SK-N-SH (cell line): ENCODE measurements around the gene UGT1A4. TPM values are rescaled to one million over a fixed set of nuclear protein-coding genes. Genes with fewer than 3 reads are reported as not detected.

Experiments used
- CTCF ChIA-PET: fragments of 300-600, 350-600 bp; formaldehyde crosslinking; extraction: SDS; loops from one replicate; lab custom pipeline; 2021; lab: Yijun Ruan, JAX
- POLR2A ChIA-PET: fragments of 350-600 bp; sonication (Branson Sonifier 250); formaldehyde crosslinking; extraction: SDS; loops from one replicate; lab custom pipeline; 2020; ENCODE audit warnings: antibody characterized with exemption, inconsistent platforms; lab: Yijun Ruan, JAX
- DNase-seq: peaks from one replicate; pipeline ENCODE4 v3.0.0; 2012
- H2AFZ ChIP-seq: fragments of 200-600 bp; sonication (generic); 2 replicates; pipeline ENCODE4 v1.8.1; 2016; ENCODE audit warnings: antibody characterized with exemption, mild to moderate bottlenecking, low read depth
- H3F3A ChIP-seq: fragments of 200-600 bp; sonication (generic); replicated peaks from 2 replicates; pipeline ENCODE3; 2016; ENCODE audit warnings: antibody characterized with exemption, mild to moderate bottlenecking; ENCODE audit not compliant: insufficient read depth
- H3K27ac ChIP-seq, 2 experiments: fragments of 200-500 bp in 1 of 2; fragments of 200-600 bp in 1 of 2; sonication (Bioruptor generic) in 1 of 2; sonication (generic), shearing (Covaris generic) in 1 of 2; 2 replicates each; pipeline versions ENCODE4 v1.5.1 to v1.6.1; 2014 to 2016; ENCODE audit warnings: low read depth in 2 of 2, inconsistent platforms in 1 of 2, low read length in 1 of 2, mild to moderate bottlenecking in 1 of 2, mixed read lengths in 1 of 2
- H3K27me3 ChIP-seq: fragments of 200-600 bp; sonication (generic), shearing (Covaris generic); 2 replicates; pipeline ENCODE4 v1.6.1; 2016; ENCODE audit warnings: mixed run types; ENCODE audit not compliant: insufficient read depth
- H3K36me3 ChIP-seq, 2 experiments: fragments of 200-500 bp in 1 of 2; fragments of 200-600 bp in 1 of 2; sonication (Bioruptor generic) in 1 of 2; sonication (generic) in 1 of 2; replicated peaks in 1 of 2; 2 replicates each; pipeline versions ENCODE3 to v1.5.1; 2014 to 2016; ENCODE audit warnings: low read length in 1 of 2, mild to moderate bottlenecking in 1 of 2; ENCODE audit not compliant: insufficient read depth in 2 of 2, control insufficient read depth in 1 of 2
- H3K4me1 ChIP-seq, 2 experiments: fragments of 200-500 bp in 1 of 2; fragments of 200-600 bp in 1 of 2; sonication (Bioruptor generic) in 1 of 2; sonication (generic), shearing (Covaris generic) in 1 of 2; 2 replicates each; pipeline versions ENCODE4 v1.5.1 to v1.6.1; 2014 to 2016; ENCODE audit warnings: low read depth in 1 of 2, low read length in 1 of 2, mixed run types in 1 of 2; ENCODE audit not compliant: insufficient read depth in 2 of 2, control insufficient read depth in 1 of 2
- H3K4me2 ChIP-seq: fragments of 200-600 bp; sonication (generic), shearing (Covaris generic); 2 replicates; pipeline ENCODE4 v1.6.1; 2017; ENCODE audit warnings: mixed run types
- H3K4me3 ChIP-seq, 2 experiments: fragments of 200-500 bp in 1 of 2; fragments of 200-600 bp in 1 of 2; sonication (Bioruptor generic) in 1 of 2; sonication (generic), shearing (Covaris generic) in 1 of 2; 2 replicates each; pipeline versions ENCODE4 v1.5.1 to v1.8.1; 2014 to 2016; ENCODE audit warnings: low read depth in 2 of 2, inconsistent platforms in 1 of 2, low read length in 1 of 2, mild to moderate bottlenecking in 1 of 2, mixed read lengths in 1 of 2, moderate library complexity in 1 of 2
- H3K79me2 ChIP-seq: fragments of 200-600 bp; sonication (generic); 2 replicates; pipeline ENCODE4 v1.8.1; 2017; ENCODE audit warnings: mild to moderate bottlenecking; ENCODE audit not compliant: insufficient read depth
- H3K9ac ChIP-seq: fragments of 200-600 bp; sonication (generic); 2 replicates; pipeline ENCODE4 v1.6.1; 2017; ENCODE audit warnings: mixed run types
- H3K9me2 ChIP-seq: fragments of 200-600 bp; sonication (generic); 2 replicates; pipeline ENCODE4 v1.6.1; 2017; ENCODE audit warnings: mixed run types
- H3K9me3 ChIP-seq: fragments of 200-600 bp; sonication (generic); 2 replicates; pipeline ENCODE4 v1.6.1; 2017; ENCODE audit warnings: mixed run types, mild to moderate bottlenecking, moderate library complexity
- H4K20me1 ChIP-seq: fragments of 200-600 bp; sonication (generic); 2 replicates; pipeline ENCODE4 v1.6.1; 2017; ENCODE audit warnings: mild to moderate bottlenecking, mixed run types; ENCODE audit not compliant: insufficient read depth
- CHD2 ChIP-seq: fragments of 150-350 bp; IDR thresholded peaks from 2 replicates; pipeline ENCODE4 v1.6.1; 2018; ENCODE audit warnings: low read length; ENCODE audit not compliant: partially characterized antibody
- ELF1 ChIP-seq: IDR thresholded peaks from 2 replicates; pipeline ENCODE4 v1.4.0; 2012
- EZH2phosphoT487 ChIP-seq: fragments of 200-600 bp; sonication (generic); IDR thresholded peaks from 2 replicates; pipeline ENCODE4 v1.6.1; 2017; ENCODE audit warnings: low read depth, mixed run types, mild to moderate bottlenecking, antibody characterized with exemption, moderate library complexity, borderline replicate concordance
- FOSL2 ChIP-seq: IDR thresholded peaks from 2 replicates; pipeline ENCODE4 v1.4.0; 2012; ENCODE audit warnings: low read depth, mild to moderate bottlenecking, moderate library complexity, borderline replicate concordance
- FOXJ3 ChIP-seq: sonication (generic); formaldehyde crosslinking; IDR thresholded peaks from 2 replicates; pipeline ENCODE4 v1.5.1; 2020; ENCODE audit warnings: mild to moderate bottlenecking, missing genetic modification reagents
- GATA2 ChIP-seq: sonication (generic); formaldehyde crosslinking; IDR thresholded peaks from 2 replicates; pipeline ENCODE4 v1.5.0; 2020; ENCODE audit warnings: mild to moderate bottlenecking, missing genetic modification reagents
- IRF3 ChIP-seq: fragments of 150-350 bp; IDR thresholded peaks from 2 replicates; pipeline ENCODE4 v1.6.1; 2016; ENCODE audit warnings: mild to moderate bottlenecking, low read depth, low read length
- MEF2A ChIP-seq: IDR thresholded peaks from 2 replicates; pipeline ENCODE4 v1.4.0; 2012; ENCODE audit warnings: low read depth, borderline replicate concordance
- PBX3 ChIP-seq: IDR thresholded peaks from 2 replicates; pipeline ENCODE4; 2012
- POLR2AphosphoS5 ChIP-seq: IDR thresholded peaks from 2 replicates; pipeline ENCODE4 v1.6.1; 2012; ENCODE audit warnings: low read depth, low read length
- RAD21 ChIP-seq: IDR thresholded peaks from 2 replicates; pipeline ENCODE4 v1.6.1; 2012; ENCODE audit warnings: mild to moderate bottlenecking, low read length
- SIN3A ChIP-seq: IDR thresholded peaks from 2 replicates; pipeline ENCODE4 v1.6.1; 2012; ENCODE audit warnings: low read depth, mild to moderate bottlenecking, low read length, moderate library complexity, borderline replicate concordance
- TEAD4 ChIP-seq: IDR thresholded peaks from 2 replicates; pipeline ENCODE4 v1.4.0; 2012; ENCODE audit warnings: mild to moderate bottlenecking, borderline replicate concordance; ENCODE audit not compliant: insufficient read depth
- YY1 ChIP-seq: IDR thresholded peaks from 2 replicates; pipeline ENCODE4 v1.4.0; 2012; ENCODE audit warnings: low read depth, mild to moderate bottlenecking
- WGBS: methylation state at CpG from one replicate; pipeline ENCODE4 v1.1.6; 2017; ENCODE audit warnings: low lambda C conversion rate; 5-methylcytosine and 5-hydroxymethylcytosine counted together
- polyA plus RNA-seq, 3 experiments: library from polyadenylated mRNA; depleted of rRNA; stranded (reverse); fragments of >200 nt; gene quantifications; 2 replicates each; pipeline ENCODE4 v1.2.3, GENCODE V29; 2012

Gene UGT1A4
- polyA plus RNA-seq, 1 of the 3 experiments (the other 2 are of a cell fraction), result not detected

DNA sequence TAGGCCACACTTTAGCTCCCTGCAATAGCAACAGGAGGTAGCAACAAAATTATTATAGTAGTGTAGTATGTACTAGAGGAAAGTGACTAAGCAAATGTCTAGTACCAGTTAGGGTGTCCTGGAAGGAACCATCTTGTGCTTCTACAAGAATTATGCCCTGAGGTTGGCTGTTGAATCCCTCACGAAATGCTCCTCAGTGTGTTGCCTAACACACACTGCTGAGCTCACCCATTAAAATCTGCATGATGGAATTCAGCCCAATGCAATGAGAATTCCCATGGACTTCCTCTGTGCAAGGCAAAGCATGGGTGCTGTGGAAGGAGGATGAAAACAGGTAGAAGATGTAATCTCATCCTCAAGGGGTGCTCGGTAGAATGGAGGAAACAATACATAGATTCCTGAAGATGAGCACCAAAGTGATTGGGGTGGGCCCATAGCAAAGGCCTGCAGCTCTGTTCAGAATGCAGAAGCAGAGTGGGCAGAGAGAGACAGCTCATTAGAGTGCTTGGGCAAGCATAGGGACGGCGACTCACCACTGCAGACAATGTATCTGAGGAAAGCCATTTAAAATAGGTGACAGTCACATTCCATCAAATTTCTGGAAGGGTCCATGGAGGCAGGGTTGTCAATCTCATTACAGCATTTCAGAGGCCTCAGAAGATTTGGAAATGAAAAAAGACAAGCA is 38.0 kb upstream of the UGT1A4 start:
- DNase-seq, result no peak
- CTCF ChIA-PET, result no interaction called here

DNA sequence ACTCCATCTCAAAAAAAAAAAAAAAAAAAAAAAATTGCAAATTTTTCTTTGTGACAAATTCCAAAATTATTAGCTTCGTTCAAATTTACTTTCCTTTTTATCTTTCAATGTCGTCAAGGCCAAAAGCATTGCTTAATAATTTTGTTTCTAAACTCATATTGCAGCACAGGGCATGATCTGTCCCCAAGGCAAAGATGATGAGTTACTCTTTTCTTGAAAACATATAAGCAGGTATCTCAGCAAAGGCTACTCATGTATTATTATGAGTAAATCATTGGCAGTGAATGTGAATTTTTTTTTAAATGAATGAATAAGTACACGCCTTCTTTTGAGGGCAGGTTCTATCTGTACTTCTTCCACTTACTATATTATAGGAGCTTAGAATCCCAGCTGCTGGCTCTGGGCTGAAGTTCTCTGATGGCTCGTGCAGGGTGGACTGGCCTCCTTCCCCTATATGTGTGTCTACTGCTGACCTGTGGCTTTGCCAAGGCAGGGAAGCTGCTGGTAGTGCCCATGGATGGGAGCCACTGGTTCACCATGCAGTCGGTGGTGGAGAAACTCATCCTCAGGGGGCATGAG is 36.9 kb upstream of the UGT1A4 start, which contains the start of gene UGT1A7:
TSS of gene UGT1A7 (plus strand) at position 381 of the 579 bp plus-strand sequence. CDS start at position 418, 37 bp downstream.
- Histone ChIP-seq H4K20me1 (no peaks in the 10 kb centered on the region), H3K4me1 (no peaks in the 10 kb centered on the region), H3F3A (no peaks in the 10 kb centered on the region), H3K9ac (no peak within 1 kb of the TSS), H2AFZ (no peak within 1 kb of the TSS), H3K79me2 (no peaks in the 10 kb centered on the region), H3K9me2 (no peaks in the 10 kb centered on the region), H3K4me2 (no peak within 1 kb of the TSS), H3K4me3 (no peak within 1 kb of the TSS), H3K9me3 (no peaks in the 10 kb centered on the region), H3K27me3 (no peaks in the 10 kb centered on the region), H3K27ac (no peak within 1 kb of the TSS), H3K36me3 (no peaks in the 10 kb centered on the region)
- 44% methylated on average over 4 of the region's 5 CpGs for WGBS
- TF ChIP-seq EZH2phosphoT487 (no peak), CHD2 (no peak), RAD21 (no peak), POLR2AphosphoS5 (no peak), IRF3 (no peak)
- POLR2A ChIA-PET, result no interaction called here
- no peak for DNase-seq
- CTCF ChIA-PET, result no interaction called here

More for the DNA sequence above, 38.0 kb upstream of the UGT1A4 start:
- Histone ChIP-seq H3K27me3 (no peaks in the 10 kb centered on the region), H3K79me2 (no peaks in the 10 kb centered on the region), H3K9me2 (no peaks in the 10 kb centered on the region), H2AFZ (no peak overlapping the region), H3K4me3 (no peak overlapping the region), H3K4me2 (no peak overlapping the region), H3K36me3 (no peaks in the 10 kb centered on the region), H3K4me1 (no peaks in the 10 kb centered on the region), H3K27ac (no peak overlapping the region), H3K9me3 (no peaks in the 10 kb centered on the region), H4K20me1 (no peaks in the 10 kb centered on the region), H3K9ac (no peak overlapping the region), H3F3A (no peaks in the 10 kb centered on the region)
- WGBS, result 46% methylated on average over 4 of the region's 4 CpGs
- POLR2A ChIA-PET, result no interaction called here
- TF ChIP-seq ELF1 (no peak), SIN3A (no peak), TEAD4 (no peak), YY1 (no peak)
- TF ChIP-seq, all 33 proteins: peak for 0

GRCh38 chr2:233684640-233685039 is 33.9 kb upstream of the UGT1A4 start:
- Histone ChIP-seq H3K4me1 (no peaks in the 10 kb centered on the region), H3F3A (no peaks in the 10 kb centered on the region), H3K79me2 (no peaks in the 10 kb centered on the region), H4K20me1 (no peaks in the 10 kb centered on the region), H3K27me3 (no peaks in the 10 kb centered on the region), H3K9me2 (no peaks in the 10 kb centered on the region), H2AFZ (no peak overlapping the region), H3K4me2 (no peak overlapping the region), H3K36me3 (no peaks in the 10 kb centered on the region), H3K27ac (no peak overlapping the region), H3K9ac (no peak overlapping the region), H3K9me3 (no peaks in the 10 kb centered on the region), H3K4me3 (no peak overlapping the region)
- CTCF ChIA-PET, result no interaction called here
- TF ChIP-seq FOXJ3 (no peak), MEF2A (no peak), GATA2 (no peak), IRF3 (no peak), FOSL2 (no peak), TEAD4 (no peak), RAD21 (no peak), PBX3 (no peak), ELF1 (no peak)
- WGBS, result 25% methylated on average over 1 of the region's 1 CpG
- POLR2A ChIA-PET, result no interaction called here
- DNase-seq, result no peak
